Measurements from ENCODE around the gene CENPT. TPM values are rescaled to one million over a fixed set of nuclear protein-coding genes. Genes with fewer than 3 reads are reported as not detected.

CENPT gene, protein sequence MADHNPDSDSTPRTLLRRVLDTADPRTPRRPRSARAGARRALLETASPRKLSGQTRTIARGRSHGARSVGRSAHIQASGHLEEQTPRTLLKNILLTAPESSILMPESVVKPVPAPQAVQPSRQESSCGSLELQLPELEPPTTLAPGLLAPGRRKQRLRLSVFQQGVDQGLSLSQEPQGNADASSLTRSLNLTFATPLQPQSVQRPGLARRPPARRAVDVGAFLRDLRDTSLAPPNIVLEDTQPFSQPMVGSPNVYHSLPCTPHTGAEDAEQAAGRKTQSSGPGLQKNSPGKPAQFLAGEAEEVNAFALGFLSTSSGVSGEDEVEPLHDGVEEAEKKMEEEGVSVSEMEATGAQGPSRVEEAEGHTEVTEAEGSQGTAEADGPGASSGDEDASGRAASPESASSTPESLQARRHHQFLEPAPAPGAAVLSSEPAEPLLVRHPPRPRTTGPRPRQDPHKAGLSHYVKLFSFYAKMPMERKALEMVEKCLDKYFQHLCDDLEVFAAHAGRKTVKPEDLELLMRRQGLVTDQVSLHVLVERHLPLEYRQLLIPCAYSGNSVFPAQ
- total RNA-seq, result 19.9 and 29.6 TPM in 2 replicates

DNA sequence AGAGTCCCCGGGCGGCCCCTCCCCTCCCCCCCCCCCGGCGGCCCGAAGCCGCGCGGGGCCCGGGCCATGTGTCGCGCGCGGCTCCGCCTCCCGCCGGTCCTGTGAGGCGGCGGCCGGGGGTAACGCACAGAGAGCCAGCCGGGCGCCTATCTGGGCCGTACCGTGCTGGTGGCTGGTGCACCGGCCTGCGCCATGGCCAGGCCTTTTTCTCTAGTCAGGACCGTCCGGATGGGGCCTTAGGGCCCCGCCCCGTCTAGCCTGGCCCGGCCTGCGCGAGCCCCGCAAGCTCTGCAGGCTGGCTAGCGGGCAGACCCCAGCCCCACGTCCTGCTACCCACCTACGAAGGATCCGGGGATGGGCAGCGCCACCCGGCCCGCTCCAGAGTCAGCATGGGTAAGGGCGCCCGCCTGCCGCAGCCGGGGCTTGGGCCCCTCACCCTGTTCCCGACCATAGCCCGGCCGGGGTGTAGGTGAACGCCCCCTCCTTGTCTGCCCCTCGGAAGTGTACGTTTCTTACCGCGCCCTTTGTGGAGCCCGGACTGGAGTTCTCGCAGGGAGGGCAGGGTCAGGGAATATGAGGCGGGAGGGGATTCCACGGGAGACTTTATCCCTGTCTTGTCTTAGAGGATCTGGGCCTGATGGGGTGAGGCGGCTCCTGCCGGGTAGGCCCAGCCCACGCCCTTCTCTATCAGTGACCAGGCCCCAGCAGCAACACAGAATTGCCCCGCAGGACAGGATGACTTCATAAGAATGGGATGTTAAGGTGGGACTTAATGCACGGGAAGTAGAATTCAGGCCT lies at the start of gene CENPT:
Gene CENPT (minus strand): TSS at position 630 of the 798 bp plus-strand sequence. CDS start 13,834 bp downstream, outside the sequence.

DNA sequence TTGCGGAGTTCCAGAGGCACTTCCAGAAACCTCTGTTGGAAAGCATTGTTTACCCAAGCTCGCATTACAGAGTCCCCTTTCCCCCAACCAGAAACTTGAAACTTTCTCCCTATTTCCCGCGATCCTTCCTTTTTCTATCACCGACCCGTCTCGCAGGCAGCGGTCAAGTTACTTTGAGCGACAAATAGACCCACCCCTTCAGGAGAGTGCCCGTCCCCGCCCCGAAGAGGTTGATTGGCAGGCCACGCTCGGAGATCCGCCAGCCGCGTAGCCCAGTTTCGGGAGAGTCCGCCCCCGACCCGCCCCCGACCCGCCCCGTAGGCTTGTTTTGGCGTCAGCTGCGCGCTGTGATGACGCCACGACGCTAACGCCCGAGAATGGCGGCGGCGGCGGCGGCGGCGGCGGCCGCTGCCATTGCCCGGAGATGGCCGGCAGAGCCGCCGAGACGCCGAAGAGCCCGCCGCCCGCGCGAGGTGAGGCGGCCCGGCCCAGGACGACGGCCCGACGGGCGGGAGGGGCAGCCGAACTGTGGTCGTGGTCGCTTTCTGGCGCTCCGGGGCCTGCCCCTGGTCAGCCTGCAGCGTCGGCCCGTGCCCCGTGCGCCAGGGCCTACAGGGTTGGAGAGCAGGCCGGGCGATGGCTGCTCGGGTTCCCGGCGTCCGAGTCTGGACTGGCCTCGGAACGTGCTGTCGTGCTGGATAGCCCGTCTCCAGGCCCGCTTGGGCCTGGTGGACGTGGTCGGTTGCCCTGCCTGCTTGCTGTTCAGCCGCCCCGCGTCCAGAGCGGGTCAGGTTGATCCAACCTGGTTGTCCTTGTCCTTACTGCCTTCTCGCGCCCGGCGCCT lies 45.6 kb upstream of the CENPT start, which contains the start of gene PSKH1:
Gene PSKH1 (plus strand): TSS at position 356 of the 844 bp plus-strand sequence. CDS start 15,496 bp downstream, outside the sequence.

DNA sequence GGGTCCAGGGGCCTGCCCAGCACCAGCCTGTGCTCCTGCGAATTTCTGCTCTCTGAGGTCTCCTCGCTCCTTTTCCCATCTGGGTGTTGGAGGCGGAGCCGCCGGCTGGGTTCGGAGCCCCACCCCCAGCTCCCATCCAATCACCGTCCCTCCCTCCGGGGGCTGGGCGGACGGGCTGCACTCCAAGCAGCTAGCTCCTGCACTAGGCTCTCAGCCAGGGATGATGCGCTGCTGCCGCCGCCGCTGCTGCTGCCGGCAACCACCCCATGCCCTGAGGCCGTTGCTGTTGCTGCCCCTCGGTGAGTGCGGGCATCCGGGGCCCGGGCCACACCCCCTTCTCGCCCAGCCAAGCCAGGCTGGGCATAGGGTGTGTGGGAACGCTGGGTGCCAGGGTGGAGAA lies 37.2 kb upstream of the CENPT start, which contains the start of gene NRN1L:
Gene NRN1L (plus strand): TSS at position 202 of the 400 bp plus-strand sequence. CDS start 19 bp downstream, at position 221.

DNA sequence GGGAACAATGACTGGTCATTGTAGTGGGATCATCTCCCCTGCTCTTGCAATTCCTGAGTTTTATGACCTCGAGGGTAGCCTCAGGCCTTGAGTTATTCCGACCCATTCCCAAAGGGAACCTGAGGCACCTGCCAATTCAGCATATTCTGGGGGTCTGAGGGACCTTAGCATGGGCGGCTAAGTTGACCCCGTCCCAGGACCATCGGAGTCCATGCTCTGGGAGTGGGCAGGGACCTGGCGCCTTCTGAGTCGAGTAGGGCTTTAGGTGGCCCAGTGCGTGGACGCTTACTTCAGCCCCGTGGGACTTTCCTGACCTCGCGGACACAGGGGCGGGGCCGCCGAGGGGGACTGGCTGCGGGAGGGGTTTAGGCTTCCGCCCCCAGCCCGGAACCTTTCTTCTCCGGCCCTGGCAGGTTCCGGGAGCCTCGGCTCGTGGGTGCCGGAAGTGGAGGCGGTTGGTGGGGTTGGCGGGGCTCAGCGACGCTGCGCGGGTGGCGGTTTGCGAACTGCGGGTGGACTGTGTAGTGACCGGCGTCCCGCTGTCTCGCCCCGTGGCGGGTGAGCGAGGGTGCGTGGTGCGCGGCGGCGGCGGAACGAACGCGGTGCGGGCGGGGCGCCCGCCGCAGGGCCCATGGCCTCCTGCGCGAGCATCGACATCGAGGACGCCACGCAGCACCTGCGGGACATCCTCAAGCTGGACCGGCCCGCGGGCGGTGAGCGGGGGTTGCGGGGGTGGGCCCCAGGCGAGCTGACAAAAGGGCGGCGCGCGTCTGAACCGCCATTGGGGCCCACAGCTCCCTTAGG lies 25.3 kb upstream of the CENPT start, which contains the start of gene EDC4:
Gene EDC4 (plus strand): TSS at position 422 of the 804 bp plus-strand sequence. CDS start 210 bp downstream, at position 632.

DNA sequence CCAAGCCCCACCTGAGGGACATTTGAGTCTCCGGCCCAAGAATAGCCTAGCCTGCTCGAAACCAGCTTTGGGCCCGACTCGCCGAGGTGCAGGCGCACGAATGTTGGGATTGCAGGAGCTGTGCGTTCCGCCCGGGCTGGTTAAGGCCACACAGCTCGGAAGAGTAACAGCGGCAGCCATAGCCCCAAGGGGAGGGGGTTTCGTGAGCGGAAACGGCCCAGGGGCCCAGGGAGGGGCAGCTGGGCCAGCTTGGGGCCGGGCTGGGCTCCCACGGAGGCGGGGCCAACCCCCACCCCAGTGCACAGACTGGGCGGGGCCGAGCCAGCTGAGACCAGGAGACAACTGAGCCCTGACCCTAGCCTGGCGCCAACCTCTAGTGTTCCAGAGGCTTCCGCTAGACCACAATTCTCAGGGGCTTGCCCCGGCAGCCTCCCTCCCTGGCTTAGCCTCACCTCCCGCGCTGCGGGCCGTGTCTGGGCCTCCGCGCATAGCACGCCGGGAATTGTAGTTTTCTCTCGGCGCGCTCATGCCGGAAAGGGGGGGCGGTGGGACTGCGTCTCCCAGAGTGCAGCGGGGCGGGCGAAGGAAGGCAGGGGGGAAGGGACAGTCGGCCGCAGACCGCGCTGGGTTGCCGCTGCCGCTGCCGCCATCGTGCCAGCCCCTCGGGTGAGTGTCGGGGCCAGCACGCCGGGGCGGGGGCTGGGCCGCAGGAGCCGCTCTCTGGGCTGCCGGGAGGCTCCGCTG lies 1.0 kb downstream of the CENPT start, which contains the start of gene NUTF2:
Gene NUTF2 (plus strand): TSS at position 614 of the 744 bp plus-strand sequence. CDS start 18,198 bp downstream, outside the sequence.

DNA sequence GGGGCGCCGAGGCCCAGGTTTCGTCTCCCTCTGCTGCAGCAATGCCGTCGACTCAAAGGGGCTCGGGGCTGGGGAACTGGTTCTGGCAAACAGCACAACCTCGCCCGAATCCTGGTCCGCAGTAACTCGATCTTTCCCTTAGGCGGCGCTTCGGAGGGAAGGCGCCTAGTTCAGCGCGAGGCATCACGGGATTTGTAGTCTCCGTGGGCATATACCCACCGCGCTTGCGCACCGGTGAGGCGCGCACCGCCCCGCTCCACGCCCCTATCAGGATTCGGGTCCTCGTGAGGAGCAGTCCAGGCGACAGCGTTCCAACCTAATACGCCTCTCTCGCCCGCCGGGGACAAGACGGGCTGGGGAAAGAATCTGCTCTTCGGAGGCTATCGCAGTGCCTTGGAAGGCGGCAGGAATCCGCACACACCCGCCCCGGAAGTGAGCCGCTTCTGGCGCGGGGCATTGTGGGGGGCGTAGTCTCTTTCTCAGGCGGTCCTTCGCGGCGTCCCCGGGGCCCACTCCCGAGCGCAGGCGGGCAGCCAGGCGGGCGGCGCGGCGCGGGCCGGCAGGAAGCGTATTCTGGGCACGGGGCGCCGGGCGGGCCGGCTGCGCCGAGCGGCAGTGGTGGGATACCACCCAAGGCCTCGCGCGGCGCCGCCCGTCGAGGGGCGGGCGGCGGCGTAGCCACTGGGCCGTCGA lies 5.5 kb downstream of the CENPT start, which contains the start of gene THAP11:
Gene THAP11 (plus strand): TSS at position 505 of the 693 bp plus-strand sequence. CDS start 235 bp downstream, outside the sequence.

DNA sequence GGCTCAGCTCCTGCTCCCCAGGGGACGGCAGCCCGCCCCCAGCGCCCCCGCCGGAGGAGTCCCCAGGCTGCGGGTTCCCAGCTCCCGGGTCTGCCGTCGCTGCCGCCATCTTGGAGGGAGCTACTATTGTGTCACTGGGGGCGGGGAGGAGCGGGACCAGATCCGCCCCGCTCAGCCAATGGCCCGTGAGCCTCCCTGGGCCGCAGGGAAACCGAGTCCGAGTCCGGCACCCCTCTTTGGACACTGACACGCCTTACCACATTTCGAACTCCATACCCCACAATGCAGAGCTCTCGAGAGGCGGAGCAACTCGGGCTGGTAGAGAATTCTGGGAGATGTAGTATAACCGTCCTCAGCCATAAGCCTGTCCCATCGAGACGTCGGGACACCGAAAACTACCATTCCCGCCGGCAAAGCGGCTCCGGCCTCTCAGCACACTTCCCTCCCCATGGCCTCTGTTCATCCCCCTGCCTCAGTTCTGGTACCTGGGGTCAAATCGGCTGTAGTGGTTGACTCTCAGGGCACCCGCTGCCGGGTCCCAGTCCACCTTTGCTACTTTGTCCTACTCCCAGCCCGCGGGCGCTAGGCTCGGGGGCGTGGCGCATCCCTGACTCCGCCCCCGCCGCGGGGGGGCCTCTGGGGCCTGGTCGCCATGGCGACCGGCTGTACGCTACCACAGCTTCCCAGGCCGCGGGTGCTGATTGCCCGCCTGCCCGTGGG lies 40.9 kb downstream of the CENPT start, which contains the start of the genes RANBP10 and TSNAXIP1:
Gene RANBP10 (minus strand): TSS at position 133 of the 720 bp plus-strand sequence. CDS start 24 bp downstream, at position 109.
Gene TSNAXIP1 (plus strand): TSS at position 462 of the 720 bp plus-strand sequence. CDS start 261 bp downstream, outside the sequence.

Other genes starting within 250 kb of the CENPT start
- gene CARMIL2, start 202.5 kb downstream of the CENPT start, total RNA-seq, result under 0.01 and 0.37 TPM in 2 replicates
- gene ACD, start 187.4 kb downstream of the CENPT start, total RNA-seq, result 11.3 and 15.8 TPM in 2 replicates
- 0.59 and 1.2 TPM in 2 replicates for gene PARD6A, start 186.7 kb downstream of the CENPT start, total RNA-seq
- 12.4 and 14.0 TPM in 2 replicates for gene ENKD1, start 180.9 kb downstream of the CENPT start, total RNA-seq
- gene C16orf86, start 180.9 kb downstream of the CENPT start, total RNA-seq, result 2.2 and 5.6 TPM in 2 replicates
- 12.5 and 20.3 TPM in 2 replicates for gene GFOD2, start 128.4 kb downstream of the CENPT start, total RNA-seq
- gene RANBP10, start 41.1 kb downstream of the CENPT start, total RNA-seq, result 3.9 and 7.1 TPM in 2 replicates
- 0.32 and 1.5 TPM in 2 replicates for gene TSNAXIP1, start 40.8 kb downstream of the CENPT start, total RNA-seq
- 31.1 and 35.3 TPM in 2 replicates for gene THAP11, start 5.4 kb downstream of the CENPT start, total RNA-seq
- 73.9 and 178 TPM in 2 replicates for gene NUTF2, start 760 bp downstream of the CENPT start, total RNA-seq
- gene EDC4, start 25.4 kb upstream of the CENPT start, total RNA-seq, result 46.9 and 83.3 TPM in 2 replicates
- gene NRN1L, start 37.2 kb upstream of the CENPT start, total RNA-seq, result not detected in 2 replicates
- 27.6 and 28.9 TPM in 2 replicates for gene PSKH1, start 45.6 kb upstream of the CENPT start, total RNA-seq
- under 0.01 and 0.51 TPM in 2 replicates for gene CTRL, start 84.2 kb upstream of the CENPT start, total RNA-seq
- 22.0 and 46.3 TPM in 2 replicates for gene PSMB10, start 89.2 kb upstream of the CENPT start, total RNA-seq
- gene LCAT, start 96.4 kb upstream of the CENPT start, total RNA-seq, result 6.5 and 10.4 TPM in 2 replicates
- gene SLC12A4, start 120.9 kb upstream of the CENPT start, total RNA-seq, result 119 and 195 TPM in 2 replicates
- gene DPEP3, start 132.8 kb upstream of the CENPT start, total RNA-seq, result not detected in 2 replicates
- not detected in 2 replicates for gene DPEP2, start 151.8 kb upstream of the CENPT start, total RNA-seq
- not detected in 2 replicates for gene DPEP2NB, start 168.2 kb upstream of the CENPT start, total RNA-seq
- 7.3 and 8.3 TPM in 2 replicates for gene DDX28, start 175.5 kb upstream of the CENPT start, total RNA-seq
- 12.5 and 21.1 TPM in 2 replicates for gene DUS2, start 175.6 kb upstream of the CENPT start, total RNA-seq
- gene NFATC3, start 237.7 kb upstream of the CENPT start, total RNA-seq, result 8.3 and 12.4 TPM in 2 replicates